ENCODE measurements around the gene TWNK.

Gene TWNK

DNA sequence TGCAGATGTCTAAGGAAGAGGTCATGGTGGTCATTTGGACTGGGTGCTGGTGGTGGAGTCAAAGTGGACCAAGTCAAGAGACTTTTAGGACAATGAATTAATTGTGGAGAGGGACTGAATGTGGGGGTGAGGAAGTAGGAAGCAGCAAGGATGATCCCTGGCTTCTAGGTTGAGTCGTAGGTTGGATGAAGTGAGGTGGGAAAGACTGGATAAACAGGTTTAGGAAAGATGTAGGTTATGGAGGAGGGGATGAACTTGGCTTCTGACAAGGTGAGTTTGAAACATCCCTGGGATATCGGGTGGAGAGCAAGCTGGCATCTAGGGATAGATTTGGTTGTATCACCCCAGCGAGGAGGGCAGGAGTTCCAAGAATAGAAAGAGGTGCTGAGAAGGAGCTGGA lies 10.4 kb upstream of the TWNK start:
- CTCF ChIA-PET = interaction anchor here (0.5 to 0.6 kb wide), 3 partner anchors 10 to 91 kb away, joined by 3 read pairs; no protein-coding TSS in a partner anchor
- TF ChIP-seq ZNF10 (tag by site-specific recombination; IDR thresholded peaks at IDR 0.05) = no peak
- TF ChIP-seq ZNF692 (tag by site-specific recombination; IDR thresholded peaks at IDR 0.05) = no peak
- no peak for TF ChIP-seq ZNF549 (tag by site-specific recombination; IDR thresholded peaks at IDR 0.05)
- no peak for TF ChIP-seq BCL11A (tag by site-specific recombination; IDR thresholded peaks at IDR 0.05; ENCODE audit: low read depth)
- TF ChIP-seq ATF2 (tag by site-specific recombination; IDR thresholded peaks at IDR 0.05; ENCODE audit: low read depth) = no peak
- no peak for TF ChIP-seq ZNF19 (tag by site-specific recombination; IDR thresholded peaks at IDR 0.05; ENCODE audit: low read depth)
- TF ChIP-seq, protein P1, sequence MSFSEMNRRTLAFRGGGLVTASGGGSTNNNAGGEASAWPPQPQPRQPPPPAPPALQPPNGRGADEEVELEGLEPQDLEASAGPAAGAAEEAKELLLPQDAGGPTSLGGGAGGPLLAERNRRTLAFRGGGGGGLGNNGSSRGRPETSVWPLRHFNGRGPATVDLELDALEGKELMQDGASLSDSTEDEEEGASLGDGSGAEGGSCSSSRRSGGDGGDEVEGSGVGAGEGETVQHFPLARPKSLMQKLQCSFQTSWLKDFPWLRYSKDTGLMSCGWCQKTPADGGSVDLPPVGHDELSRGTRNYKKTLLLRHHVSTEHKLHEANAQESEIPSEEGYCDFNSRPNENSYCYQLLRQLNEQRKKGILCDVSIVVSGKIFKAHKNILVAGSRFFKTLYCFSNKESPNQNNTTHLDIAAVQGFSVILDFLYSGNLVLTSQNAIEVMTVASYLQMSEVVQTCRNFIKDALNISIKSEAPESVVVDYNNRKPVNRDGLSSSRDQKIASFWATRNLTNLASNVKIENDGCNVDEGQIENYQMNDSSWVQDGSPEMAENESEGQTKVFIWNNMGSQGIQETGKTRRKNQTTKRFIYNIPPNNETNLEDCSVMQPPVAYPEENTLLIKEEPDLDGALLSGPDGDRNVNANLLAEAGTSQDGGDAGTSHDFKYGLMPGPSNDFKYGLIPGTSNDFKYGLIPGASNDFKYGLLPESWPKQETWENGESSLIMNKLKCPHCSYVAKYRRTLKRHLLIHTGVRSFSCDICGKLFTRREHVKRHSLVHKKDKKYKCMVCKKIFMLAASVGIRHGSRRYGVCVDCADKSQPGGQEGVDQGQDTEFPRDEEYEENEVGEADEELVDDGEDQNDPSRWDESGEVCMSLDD (tag by site-specific recombination; IDR thresholded peaks at IDR 0.05) = no peak
- TF ChIP-seq ZNF624 (tag by site-specific recombination; IDR thresholded peaks at IDR 0.05) = no peak
- TF ChIP-seq ZNF274 (IDR thresholded peaks at IDR 0.05; ENCODE audit: low read length) = no peak
- no peak for TF ChIP-seq ZNF274 (tag by site-specific recombination; IDR thresholded peaks at IDR 0.05; ENCODE audit: borderline replicate concordance)
- POLR2A ChIA-PET = no interaction called here
- H3K27ac ChIP-seq (ENCODE audit: extremely low read depth, low read depth, low read length) = no peak overlapping the region
- peaks cover 7 to 42% of the 10 kb centered on the region in 2 experiments for H3K36me3 ChIP-seq (ENCODE audit: control insufficient read depth in 2 of 2, insufficient read depth in 1 of 2, low read length in 2 of 2)
- H3K4me3 ChIP-seq (ENCODE audit: low read depth, low read length) = no peak overlapping the region
- no peaks in the 10 kb centered on the region for H3K9me3 ChIP-seq (ENCODE audit: control insufficient read depth, insufficient read depth, low read depth, low read length)
- no peaks in the 10 kb centered on the region for H3K4me1 ChIP-seq (ENCODE audit: control insufficient read depth, insufficient read depth, low read length)

DNA sequence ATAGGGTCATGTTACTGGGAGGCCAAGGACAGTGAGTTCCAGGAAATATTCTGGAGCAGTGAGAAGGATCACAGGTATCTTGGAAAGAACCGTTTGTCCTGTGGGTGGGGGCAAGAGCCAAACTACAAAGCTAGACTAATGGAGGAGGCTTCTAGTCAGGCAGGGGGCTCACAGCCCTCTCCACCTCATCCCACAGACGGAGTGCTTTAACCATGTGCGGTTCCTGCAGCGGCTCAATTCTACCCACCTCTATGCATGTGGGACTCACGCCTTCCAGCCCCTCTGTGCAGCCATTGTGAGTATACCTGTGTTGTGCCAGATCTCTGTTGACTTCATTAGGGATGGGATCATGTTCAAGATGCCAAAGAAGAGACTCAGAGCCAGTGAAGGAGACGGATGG lies 9.9 kb upstream of the TWNK start:
- Histone ChIP-seq H3K4me3 (ENCODE audit: low read depth, low read length) (no peak overlapping the region), H3K4me1 (ENCODE audit: control insufficient read depth, insufficient read depth, low read length) (no peaks in the 10 kb centered on the region), H3K27ac (ENCODE audit: extremely low read depth, low read depth, low read length) (no peak overlapping the region), H3K9me3 (ENCODE audit: control insufficient read depth, insufficient read depth, low read depth, low read length) (no peaks in the 10 kb centered on the region), H3K36me3 (ENCODE audit: control insufficient read depth in 2 of 2, insufficient read depth in 1 of 2, low read length in 2 of 2) (peaks cover 8 to 47% of the 10 kb centered on the region in 2 experiments)
- ChIA-PET POLR2A (no interaction called here), CTCF (interaction anchor here (0.6 kb wide), 1 partner anchor 11 kb away, joined by 3 read pairs; no protein-coding TSS in a partner anchor)
- TF ChIP-seq KLF16 (tag by site-specific recombination; IDR thresholded peaks at IDR 0.05) (no peak), ZFP41 (tag by site-specific recombination; IDR thresholded peaks at IDR 0.05; ENCODE audit: borderline replicate concordance) (no peak), ZNF530 (tag by site-specific recombination; IDR thresholded peaks at IDR 0.05; ENCODE audit: low read depth) (no peak), ZNF610 (tag by site-specific recombination; IDR thresholded peaks at IDR 0.05; ENCODE audit: borderline replicate concordance) (no peak), ZNF112 (tag by site-specific recombination; IDR thresholded peaks at IDR 0.05) (no peak), ZNF221 (tag by site-specific recombination; IDR thresholded peaks at IDR 0.05; ENCODE audit: borderline replicate concordance) (no peak), ZNF501 (tag by site-specific recombination; IDR thresholded peaks at IDR 0.05) (no peak), ZNF175 (tag by site-specific recombination; IDR thresholded peaks at IDR 0.05) (no peak), ZNF548 (tag by site-specific recombination; IDR thresholded peaks at IDR 0.05) (no peak), ZNF624 (tag by site-specific recombination; IDR thresholded peaks at IDR 0.05) (no peak), ZNF37A (tag by site-specific recombination; IDR thresholded peaks at IDR 0.05) (no peak), ZNF830 (tag by site-specific recombination; IDR thresholded peaks at IDR 0.05; ENCODE audit: low read depth) (no peak), ZNF362 (tag by site-specific recombination; IDR thresholded peaks at IDR 0.05) (no peak), GLI4 (tag by site-specific recombination; IDR thresholded peaks at IDR 0.05) (no peak)
- TF ChIP-seq, protein P2, sequence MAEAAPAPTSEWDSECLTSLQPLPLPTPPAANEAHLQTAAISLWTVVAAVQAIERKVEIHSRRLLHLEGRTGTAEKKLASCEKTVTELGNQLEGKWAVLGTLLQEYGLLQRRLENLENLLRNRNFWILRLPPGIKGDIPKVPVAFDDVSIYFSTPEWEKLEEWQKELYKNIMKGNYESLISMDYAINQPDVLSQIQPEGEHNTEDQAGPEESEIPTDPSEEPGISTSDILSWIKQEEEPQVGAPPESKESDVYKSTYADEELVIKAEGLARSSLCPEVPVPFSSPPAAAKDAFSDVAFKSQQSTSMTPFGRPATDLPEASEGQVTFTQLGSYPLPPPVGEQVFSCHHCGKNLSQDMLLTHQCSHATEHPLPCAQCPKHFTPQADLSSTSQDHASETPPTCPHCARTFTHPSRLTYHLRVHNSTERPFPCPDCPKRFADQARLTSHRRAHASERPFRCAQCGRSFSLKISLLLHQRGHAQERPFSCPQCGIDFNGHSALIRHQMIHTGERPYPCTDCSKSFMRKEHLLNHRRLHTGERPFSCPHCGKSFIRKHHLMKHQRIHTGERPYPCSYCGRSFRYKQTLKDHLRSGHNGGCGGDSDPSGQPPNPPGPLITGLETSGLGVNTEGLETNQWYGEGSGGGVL (tag by site-specific recombination; IDR thresholded peaks at IDR 0.05) = no peak
- TF ChIP-seq, protein P1 (tag by site-specific recombination; IDR thresholded peaks at IDR 0.05) = no peak
